ENCODE results near the gene MYLK.
A peak's percentile ranks its signal among the peaks of the same experiment; 100 is the strongest.

- TF ChIP-seq EZH2 (IDR thresholded peaks at IDR 0.05; ENCODE audit: insufficient read depth, low read length) (no peak), CTCF (IDR thresholded peaks at IDR 0.05; ENCODE audit: insufficient read depth, low read depth, low read length) (peak; percentile 18)
Measured at GRCh38 chr3:123656691-123657090, 227.4 kb downstream of the MYLK start.

Data from astrocyte (in vitro differentiated cells and primary cell).